Activated CD4-positive, alpha-beta T cell treated with anti-CD3 and anti-CD28 coated beads, Interleukin-2, amount 50 U/mL, for 1 hour (primary cell): Measurements from ENCODE around the gene FCHSD2.
"Not testable (repeated sequence)": the region's sequence is repeated elsewhere in the genome, so short reads cannot be mapped to it uniquely, and the experiment has no call there.

ENCODE experiments used
- DNase-seq: peaks from one replicate; pipeline ENCODE4 v3.0.0-alpha.2; 2020

The FCHSD2 gene

DNA sequence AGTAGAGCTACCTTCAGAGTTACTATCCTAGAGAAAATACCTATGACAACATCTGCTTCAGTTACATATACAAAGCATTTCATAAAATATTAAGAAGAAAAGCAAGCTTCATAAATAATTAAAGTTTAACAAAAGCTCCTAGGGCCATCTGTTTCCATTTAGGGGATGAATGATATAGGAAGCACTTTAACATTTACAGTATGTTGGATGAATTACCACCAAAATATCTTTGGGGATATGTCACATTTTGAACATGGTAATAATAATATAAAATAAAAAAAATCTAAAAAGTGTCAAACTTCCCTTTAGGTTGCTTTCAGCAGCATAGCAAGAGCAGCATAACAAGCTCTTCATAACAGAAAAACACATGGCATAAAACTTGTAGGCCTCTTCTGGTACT is 223.3 kb downstream of the FCHSD2 start:
- DNase-seq = no peak

DNA sequence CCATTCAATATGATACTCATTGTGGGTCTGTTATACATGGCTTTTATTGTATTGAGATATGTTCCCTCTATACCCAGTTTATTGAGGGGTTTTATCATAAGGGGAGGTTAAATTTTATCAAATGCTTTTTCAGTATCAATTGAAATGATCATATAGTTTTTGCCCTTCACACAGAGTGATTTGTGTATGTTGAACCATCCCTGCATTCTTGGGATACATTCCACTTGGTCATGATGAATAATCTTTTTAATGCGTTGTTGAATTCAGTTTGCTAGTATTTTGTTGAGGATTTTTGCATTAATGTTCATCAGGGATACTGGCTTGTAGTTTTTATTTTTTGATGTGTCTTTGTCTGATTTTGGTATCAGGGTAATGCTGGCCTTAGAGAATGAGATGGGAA is 229.9 kb downstream of the FCHSD2 start:
- no peak for DNase-seq

DNA sequence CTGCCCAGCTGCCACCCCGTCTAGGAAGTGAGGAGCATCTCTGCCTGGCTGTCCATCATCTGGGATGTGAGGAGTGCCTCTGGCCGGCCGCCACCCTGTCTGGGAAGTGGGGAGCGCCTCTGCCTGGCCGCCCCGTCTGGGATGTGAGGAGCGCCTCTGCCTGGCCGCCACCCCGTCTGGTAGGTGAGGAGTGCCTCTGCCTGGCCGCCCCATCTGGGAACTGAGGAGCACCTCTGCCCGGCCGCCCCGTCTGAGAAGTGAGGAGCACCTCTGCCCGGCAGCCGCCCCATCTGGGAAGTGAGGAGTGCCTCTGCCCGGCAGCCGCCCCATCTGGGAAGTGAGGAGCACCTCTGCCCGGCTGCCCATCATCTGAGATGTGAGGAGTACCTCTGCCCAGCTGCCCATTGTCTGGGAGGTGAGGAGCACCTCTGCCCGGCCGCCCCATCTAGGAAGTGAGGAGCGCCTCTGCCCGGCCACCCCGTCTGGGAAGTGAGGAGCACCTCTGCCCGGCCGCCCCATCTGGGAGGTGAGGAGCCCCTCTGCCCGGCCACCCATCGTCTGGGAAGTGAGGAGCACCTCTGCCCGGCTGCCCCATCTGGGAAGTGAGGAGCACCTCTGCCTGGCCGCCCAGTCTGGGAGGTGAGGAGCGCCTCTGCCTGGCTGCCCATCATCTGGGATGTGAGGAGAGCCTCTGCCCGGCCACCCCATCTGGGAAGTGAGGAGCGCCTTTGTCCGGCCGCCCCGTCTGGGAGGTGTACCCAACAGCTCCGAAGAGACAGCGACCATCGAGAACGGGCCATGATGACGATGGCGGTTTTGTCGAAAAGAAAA is 232.3 kb downstream of the FCHSD2 start:
- not testable (repeated sequence) for DNase-seq

DNA sequence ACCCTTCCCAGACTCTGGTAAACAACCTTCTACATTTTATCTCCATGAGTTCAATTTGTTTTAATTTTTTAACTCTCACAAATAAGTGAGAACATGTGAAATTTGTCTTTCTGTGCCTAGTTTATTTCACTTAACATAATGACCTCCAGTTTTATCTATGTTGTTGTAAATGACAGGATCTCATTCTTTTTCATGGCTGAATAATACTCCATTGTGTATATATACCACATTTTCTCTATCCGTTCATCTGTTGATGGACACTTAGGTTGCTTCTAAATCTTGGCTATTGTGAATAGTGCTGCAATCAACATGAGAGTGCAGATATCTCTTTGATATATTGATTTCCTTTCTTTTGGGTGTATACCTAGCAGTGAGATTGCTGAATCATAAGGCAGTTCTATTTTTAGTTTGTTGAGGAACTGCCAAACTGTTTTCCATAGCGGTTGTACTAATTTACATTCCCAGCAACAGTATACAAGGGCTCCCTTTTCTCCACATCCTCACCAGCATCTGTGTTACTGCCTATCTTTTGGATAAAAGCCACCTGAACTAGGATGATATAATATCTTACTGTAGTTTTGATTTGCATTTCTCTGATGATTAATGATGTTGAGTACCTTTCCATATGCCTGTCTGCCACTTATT is 234.0 kb downstream of the FCHSD2 start:
- no peak for DNase-seq

DNA sequence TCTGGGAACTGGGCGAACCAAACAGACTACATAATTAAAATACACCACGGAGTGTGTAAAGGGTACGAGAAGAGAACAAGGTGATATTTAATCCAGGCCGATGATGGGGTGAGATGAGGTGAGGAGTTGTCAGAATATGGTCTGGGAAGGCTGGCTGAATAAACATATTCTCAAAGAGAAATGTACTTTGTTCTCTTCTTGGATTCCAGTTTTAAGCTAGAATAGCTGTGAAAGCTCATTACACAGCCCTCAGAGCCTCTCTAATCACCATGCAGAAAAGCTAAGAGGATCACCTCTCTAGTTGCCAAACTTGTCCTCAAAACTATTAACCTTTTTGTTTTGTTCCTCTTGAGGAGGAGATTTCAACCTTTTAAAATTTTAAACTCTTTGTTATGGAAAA is 238.1 kb downstream of the FCHSD2 start:
- no peak for DNase-seq

DNA sequence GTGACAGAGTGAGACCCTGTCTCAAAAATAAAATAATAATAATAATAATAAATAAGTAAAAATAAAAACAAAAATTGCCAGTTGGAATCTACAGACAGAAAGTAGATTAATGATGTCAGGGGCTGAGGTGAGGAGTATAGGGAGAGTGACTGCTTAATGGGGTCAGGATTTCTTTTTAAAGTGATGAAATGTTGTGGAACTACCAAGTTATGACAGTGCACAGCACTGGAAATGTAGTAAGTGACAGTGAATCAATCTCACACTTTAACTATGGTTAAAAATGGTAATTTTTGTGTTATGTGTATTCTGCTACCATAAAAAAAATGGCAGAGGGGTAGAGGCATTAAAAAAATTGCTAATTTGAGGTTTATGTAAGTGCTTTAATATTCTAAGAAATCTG is 240.7 kb downstream of the FCHSD2 start:
- no peak for DNase-seq

DNA sequence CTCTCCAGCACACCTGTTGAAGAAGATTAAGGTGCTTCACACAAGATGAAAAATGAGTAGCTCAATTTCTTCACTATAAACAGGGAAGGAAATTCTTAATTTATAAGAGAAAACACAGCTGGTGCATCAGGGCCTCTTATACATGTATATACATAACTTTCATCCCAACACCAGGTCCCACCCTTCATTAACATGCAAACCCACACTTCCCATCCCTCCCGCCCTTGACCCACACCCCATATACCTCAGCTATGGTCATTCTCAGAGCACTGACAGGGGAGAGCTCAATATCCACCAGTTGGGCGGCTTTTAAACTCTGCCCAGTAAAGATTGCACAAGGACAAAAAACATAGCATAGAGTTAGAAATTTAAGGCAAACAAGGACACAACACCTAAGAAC is 242.1 kb downstream of the FCHSD2 start:
- DNase-seq = no peak

DNA sequence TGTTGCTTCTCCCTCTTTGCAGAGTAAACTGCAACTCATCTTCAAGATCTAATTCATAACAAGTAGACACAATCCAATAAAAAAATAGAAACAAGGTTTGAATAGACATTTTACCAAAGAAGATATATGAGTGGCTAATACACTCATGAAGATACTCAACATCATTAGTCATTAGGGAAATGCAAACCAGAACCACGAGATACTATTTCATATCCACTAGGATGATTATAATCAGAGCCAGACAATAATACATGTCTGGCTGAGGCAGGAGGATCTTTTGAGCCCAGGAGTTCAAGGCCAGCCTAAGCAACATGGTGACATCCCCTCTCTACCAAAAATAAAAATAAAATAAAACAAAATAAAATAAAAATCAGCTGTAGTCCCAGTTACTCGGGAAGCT is 242.9 kb downstream of the FCHSD2 start:
- no peak for DNase-seq

DNA sequence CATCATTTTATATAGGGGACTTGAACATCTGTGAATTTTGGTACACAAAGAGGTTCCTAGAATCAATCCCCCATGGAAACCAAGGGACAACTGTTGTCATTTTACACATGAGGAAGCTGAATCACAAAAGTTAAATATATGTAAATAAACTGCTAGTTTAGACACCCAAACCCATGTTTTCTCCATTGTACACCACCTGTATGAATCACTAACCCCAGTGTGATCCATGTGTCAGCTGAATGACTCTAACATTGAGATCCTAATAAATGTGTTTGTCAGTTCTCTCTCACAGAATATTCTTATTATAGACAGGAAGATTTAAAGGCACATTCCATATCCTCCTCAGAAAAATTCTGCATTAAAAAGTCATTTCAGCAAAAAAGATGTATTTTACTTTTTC is 244.6 kb downstream of the FCHSD2 start:
- DNase-seq = no peak

DNA sequence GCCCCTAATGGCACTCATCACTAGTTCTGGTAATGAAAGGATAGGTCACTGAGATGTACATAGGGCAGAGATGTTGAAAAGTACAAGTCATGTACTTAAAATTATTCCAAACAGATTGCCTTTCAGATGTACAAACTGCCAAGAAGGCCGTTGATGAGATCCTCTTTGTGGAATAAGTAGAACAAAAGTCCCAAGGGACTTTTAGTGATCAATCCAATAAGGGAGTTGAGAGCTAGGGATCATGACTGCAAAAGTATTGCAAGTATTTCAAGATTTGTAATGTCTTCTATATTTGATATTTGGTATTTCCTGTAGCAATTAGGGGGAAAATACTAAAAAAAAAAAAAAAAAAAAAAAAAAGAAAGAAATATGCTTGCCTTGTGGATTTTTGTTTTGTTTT is 245.7 kb downstream of the FCHSD2 start:
- DNase-seq = no peak

DNA sequence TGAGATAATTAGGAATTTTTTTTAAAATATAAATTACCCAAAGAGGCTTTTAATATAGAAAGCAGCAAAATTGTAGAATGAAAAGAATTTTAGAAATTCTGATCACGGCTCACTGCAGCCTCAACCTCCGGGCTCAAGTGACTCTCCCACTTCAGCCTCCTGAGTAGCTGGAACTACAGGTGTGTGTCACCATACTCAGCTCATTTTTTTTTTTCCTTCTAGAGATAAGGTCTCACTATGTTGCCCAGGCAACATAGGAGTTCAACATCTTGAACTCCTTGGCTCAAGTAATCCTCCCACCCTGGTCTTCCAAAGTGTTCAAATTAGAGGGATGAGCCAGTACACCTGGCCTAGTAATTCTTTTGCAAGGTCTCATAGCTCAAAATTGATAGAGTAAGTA is 251.2 kb downstream of the FCHSD2 start:
- no peak for DNase-seq

DNA sequence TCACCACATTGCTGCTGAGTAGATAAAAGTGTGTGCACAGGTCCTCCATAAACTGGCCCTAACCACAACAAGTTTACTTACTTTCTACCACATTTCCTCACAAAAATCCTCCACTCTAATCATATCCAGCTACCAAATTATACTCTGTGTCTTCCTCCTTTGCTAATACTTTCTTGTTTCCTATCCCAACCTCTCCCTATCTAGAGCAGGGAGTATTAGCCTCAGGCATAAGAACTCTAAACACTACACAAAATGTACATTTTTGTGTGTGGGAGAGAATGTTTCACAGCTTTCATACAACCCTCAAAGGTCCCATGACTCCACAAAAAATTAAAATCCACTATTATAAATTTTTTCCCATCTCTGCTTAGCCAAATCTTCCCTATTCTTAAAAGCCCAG is 255.5 kb downstream of the FCHSD2 start:
- no peak for DNase-seq

DNA sequence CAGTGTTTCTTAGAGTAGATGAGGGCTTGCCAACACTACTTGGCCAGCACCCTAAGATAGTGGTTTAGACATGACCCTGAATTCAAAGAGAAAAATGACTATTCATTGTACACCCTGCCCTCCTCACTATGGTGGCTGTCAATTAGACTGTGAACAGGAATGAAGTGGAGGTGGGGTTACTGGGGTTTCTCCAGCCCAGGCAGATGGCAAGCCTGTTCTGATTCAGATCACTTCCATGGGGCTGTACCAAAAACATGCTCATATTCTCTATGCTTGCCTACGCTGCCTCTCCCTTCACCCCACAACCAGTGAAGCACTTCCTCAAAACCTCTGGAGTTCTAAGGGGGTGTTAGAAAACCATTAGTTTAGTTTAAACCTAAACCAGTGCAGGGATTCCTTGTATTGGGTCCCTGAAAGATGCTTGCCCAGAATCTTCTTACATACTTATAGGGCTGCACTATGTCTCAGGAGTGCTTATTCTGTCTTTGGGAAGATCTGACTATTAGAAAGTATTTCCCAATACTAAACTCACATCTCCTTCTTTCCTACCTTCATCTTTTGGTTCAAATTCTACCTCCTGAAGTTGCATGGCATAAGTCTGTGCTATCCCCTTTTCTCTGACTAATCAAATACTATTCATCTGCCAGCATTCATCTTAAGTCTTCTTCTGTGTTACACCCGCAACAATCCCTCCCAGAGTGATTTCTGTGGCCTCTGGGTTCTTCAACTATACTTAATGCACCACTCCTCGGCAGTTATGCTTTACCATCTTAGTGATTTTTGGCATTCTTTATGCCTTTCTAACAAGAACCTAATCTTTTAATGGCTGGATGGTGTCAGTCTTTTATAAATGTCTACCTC is 256.1 kb downstream of the FCHSD2 start:
- DNase-seq = no peak

DNA sequence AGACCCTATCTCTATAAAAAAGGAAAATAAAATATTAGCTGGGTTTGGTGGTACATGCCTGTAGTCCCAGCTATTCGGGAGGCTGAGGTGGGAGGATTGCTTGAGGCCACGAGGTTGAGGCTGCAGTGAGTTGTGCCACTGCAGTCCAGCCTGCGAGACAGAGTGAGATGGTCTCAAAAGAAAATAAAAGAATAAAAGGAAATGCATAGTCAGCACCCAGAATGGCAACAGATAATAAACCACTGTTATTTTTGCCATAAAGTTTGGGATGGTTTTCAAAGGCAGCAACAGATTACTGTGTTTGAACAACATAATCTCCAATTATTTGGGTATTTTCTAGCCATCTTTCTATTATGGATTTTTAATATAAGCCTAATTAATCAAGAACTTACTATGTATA is 266.0 kb downstream of the FCHSD2 start:
- DNase-seq = no peak

DNA sequence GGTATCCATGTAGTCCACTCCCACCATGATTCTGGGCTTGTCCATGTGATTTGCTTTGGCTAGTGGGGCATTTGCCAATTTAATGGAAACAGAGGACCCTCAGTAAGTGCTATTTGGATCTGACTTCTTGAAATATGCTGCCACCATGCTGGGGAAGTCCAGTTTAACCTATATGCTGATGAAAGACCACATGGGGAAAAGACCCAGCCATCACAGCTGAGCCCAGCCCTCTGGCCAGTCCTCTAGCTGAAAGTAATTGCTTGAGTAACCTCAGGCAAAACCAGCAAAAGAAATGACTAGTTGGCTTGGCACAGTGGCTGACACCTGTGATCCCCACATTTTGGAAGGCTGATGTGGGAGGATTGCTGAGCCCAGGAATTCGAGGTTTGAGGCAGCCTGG is 266.4 kb downstream of the FCHSD2 start:
- no peak for DNase-seq

DNA sequence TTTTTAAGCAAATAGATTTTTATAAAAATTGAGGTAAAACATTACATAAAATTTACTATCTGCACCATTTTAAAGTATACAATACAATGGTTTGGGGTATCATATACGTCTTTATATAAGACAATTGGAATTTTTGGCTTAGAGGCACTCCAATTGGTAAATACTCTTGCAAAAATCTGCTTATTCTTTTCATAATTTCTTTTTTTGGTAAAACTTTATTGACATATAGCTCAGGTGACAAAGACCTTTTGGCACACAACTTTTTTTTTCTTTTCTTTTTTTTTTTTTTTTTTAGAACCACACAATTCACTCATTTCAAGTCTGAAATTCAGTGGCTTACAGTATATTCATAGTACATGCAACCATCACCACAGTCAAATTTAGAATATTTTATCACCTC is 270.1 kb downstream of the FCHSD2 start:
- no peak for DNase-seq

DNA sequence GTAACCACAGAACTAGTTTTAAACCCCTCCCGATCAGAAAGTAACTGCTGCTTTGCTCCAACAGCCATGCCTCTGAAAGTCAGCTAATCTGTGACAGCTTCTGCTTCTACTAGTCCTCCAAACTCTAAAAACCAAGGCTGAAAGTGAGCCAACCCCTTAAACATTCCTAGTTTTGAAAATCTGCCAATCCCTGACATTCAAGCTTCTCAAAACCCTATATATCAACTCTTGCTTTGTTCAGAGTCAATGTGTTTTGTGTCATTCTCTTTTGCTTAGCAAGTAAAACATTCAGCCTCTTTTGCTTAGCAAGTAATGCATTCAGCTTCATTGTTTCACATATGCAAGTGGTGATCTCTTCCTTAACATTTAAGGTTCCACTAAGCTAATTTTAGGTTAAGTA is 271.0 kb downstream of the FCHSD2 start:
- no peak for DNase-seq

DNA sequence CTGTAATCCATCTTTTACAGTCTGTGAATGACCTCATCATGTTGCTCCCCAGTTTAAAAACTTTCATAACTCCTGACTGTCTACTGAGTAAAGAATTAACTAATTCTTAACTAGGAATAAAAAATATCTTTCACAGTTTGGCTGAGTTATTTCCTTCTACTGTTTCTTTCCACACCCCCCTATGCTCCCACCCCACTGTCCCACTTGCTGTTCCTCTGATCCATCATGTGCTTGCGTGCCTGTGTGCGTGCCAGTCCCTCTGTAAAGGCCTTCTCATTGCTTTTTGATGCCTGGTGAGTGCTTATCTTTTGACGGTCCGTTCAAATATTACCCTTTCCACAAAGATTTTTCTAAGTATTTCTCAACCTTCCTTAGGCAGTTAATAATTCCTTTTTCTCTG is 272.3 kb downstream of the FCHSD2 start:
- no peak for DNase-seq

DNA sequence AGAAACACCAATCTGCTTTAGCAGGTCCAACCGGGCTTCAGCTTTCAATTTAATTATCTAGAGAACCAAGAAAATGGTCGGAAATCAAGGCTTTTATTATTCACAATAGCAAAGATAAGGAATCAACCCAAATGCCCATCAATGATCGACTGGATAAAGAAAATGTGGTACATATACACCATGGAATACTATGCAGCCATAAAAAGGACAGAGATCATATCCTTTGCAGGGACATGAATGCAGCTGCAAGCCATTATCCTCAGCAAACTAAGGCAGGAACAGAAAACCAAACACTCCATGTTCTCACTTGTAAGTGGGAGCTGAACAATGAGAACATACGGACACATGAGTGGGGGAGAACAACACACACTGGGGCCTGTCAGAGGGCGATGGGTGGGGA is 274.1 kb downstream of the FCHSD2 start:
- DNase-seq = no peak

DNA sequence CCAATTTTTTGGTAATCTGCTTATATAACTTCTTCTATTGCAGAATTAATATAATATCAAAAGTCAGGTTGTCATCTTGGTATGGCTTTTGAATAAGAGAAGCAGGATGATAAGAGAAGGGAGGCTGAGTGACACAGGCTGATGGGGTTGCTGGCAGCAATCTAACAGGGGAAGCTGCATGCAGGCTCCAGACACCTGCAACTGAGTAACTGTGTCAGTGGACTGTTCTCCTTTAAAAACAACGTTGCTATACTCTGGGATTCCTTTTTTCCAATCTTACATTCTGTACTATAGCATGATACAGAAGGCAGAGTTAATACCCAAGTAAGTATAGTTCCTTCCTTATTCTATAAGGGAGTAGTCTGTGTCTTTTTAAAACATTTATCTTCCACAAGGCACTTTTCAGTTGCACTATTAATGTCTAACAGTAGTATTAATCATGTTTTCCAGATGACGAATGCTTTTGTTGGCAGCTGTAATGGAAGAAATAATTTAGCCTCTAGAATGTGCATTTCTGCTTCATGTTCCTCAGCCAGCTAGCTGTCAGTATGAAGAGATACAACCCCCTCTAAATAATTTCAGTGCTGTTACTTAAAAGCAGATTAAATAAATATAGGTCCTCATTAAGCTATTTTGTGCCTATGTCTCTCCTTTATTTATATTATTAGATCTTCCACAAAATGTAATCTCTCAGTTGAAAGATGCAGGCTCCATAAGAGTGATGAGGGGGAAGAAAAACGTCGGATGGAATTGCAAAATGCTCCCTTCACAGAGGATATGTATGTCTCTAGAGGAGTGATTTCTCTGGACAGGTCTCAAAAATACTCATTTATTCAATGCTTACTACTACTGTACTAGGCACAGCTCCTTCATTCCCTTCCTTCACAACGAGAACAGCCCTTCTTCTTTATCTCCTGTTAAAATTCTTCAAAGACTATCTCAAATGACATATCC is 277.1 kb downstream of the FCHSD2 start:
- no peak for DNase-seq

DNA sequence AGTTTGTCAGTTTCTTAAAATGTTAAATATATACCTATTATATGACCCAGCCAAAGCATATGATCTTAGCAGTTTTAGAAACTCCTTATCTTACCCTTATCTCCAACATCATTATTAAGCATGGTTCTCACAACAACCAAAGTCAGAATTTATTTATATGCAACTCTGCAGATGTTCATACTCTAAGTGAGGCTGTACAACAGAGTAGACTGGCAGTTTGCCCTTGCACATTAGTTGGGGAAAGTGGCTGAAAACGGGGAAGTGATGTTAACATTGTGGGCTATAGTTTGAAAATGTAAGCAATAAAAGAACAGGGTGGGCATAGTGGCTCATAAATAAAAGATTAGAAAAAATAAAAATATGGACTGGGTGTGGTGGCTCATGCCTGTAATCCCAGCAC is 278.2 kb downstream of the FCHSD2 start:
- DNase-seq = no peak

DNA sequence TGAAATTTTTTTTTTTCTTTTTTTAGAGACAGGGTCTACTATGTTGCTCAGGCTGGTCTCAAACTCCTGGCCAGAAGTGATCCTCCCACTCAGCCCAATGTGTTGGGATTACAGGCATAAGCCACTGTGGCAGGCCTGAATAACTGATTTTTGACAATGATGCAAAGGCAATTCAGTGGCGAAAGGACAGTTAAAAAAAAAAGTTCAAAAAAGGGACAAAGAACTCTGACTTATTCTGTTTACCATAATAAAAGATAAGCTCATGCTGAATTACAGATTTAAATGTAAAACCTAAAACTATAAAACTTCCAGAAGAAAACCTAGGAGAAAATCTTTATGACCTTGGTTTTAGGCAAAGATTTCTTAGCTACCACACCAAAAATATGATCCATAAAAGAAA is 279.0 kb downstream of the FCHSD2 start:
- DNase-seq = no peak

DNA sequence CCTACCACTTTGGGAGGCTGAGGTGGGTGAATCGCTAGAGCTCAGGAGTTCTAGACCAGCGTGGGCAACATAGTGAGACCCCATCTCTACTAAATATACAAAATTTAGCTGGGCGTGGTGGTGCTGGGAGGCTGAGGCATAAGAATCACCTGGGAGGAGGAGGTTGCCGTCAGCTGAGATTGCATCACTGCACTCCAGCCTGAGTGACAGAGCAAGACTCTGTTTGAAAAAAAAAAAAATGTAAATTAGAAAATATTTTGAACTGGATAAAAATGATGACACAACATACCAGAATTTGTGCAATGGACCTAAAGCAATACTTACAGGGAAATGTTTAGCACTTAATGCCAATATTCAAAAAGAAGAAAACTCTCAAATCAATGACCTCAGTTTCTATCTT is 281.5 kb downstream of the FCHSD2 start:
- DNase-seq = no peak
